HCT116 (cell line): ENCODE data around the gene USF2. TPM values are rescaled to one million over a fixed set of nuclear protein-coding genes. Genes with fewer than 3 reads are reported as not detected.
A peak's percentile ranks its signal among the peaks of the same experiment; 100 is the strongest.

ENCODE experiments used
- ATAC-seq: fragments of 200-7000 bp; cut with Tn5 transposase; 2 replicates; pipeline ENCODE4 v1.9.1; 2020; ENCODE audit warnings: mild to moderate bottlenecking, moderate library complexity
- BruUV-seq: library from RNA; stranded (reverse); fragments of 400-500 nt; replicated peaks from 2 replicates; lab custom pipeline; 2021; lab: Mats Ljungman, UMichigan
- CTCF ChIA-PET: fragments of 300-600 bp; sonication (Branson Sonifier 250); formaldehyde crosslinking; loops from one replicate; lab custom pipeline; 2021; ENCODE audit warnings: antibody characterized with exemption; lab: Charles Lee
- POLR2A ChIA-PET: fragments of 300-600, 350-600 bp; sonication (Branson Sonifier 250); formaldehyde crosslinking; loops from one replicate; lab custom pipeline; 2021; ENCODE audit warnings: antibody characterized with exemption; lab: Charles Lee
- RAD21 ChIA-PET, 2 experiments: fragments of 300-600 bp; sonication (Branson Sonifier 250); formaldehyde crosslinking; loops; one replicate each; lab custom pipeline; 2023; ENCODE audit warnings: low total read pairs in 2 of 2; ENCODE audit not compliant: uncharacterized antibody in 2 of 2, unreplicated experiment in 2 of 2, low non-redundant PET in 1 of 2; lab: Charles Lee
- DNase-seq: peaks from one replicate; pipeline ENCODE4 v3.0.0-alpha.2; 2010; ENCODE audit warnings: low read depth, low spot score
- H2AFZ ChIP-seq: fragments of 200-600 bp; shearing (Covaris generic), sonication (generic); 2 replicates; pipeline ENCODE4 v1.6.1; 2017; ENCODE audit warnings: low read depth, mixed run types, mixed read lengths, antibody characterized with exemption, low read length; ENCODE audit not compliant: poor library complexity, severe bottlenecking
- H3K27ac ChIP-seq: 2 replicates; pipeline ENCODE4 v1.5.1; 2012; ENCODE audit warnings: low read depth, low read length
- H3K27me3 ChIP-seq: fragments of 200-600 bp; sonication (generic); 2 replicates; pipeline ENCODE4 v1.6.1; 2016; ENCODE audit warnings: mixed run types, low read length, mixed read lengths; ENCODE audit not compliant: insufficient read depth
- H3K36me3 ChIP-seq, 2 experiments: fragments of 200-500 bp in 1 of 2; fragments of 200-600 bp in 1 of 2; sonication (Bioruptor generic) in 1 of 2; sonication (generic) in 1 of 2; 2 replicates each; pipeline versions ENCODE4 v1.5.1 to v1.6.1; 2014 to 2016; ENCODE audit warnings: low read length in 2 of 2, inconsistent platforms in 1 of 2, mixed read lengths in 1 of 2, mixed run types in 1 of 2; ENCODE audit not compliant: insufficient read depth in 2 of 2, control insufficient read depth in 1 of 2
- H3K4me1 ChIP-seq, 2 experiments: fragments of 200-600 bp in 1 of 2; sonication (generic) in 1 of 2; 2 replicates each; pipeline versions ENCODE4 v1.5.1 to v1.6.1; 2012 to 2017; ENCODE audit warnings: low read length in 2 of 2, inconsistent platforms in 1 of 2, mild to moderate bottlenecking in 1 of 2, mixed read lengths in 1 of 2, mixed run types in 1 of 2, moderate library complexity in 1 of 2; ENCODE audit not compliant: insufficient read depth in 2 of 2, control insufficient read depth in 1 of 2
- H3K4me2 ChIP-seq: fragments of 200-600 bp; sonication (generic); 2 replicates; pipeline ENCODE4 v1.6.1; 2017; ENCODE audit warnings: mixed run types, low read length, mixed read lengths
- H3K4me3 ChIP-seq, 2 experiments: fragments of 200-600 bp in 1 of 2; sonication (generic) in 1 of 2; replicated peaks in 1 of 2; 2 replicates each; pipeline ENCODE4 v1.5.1; 2011 to 2016; ENCODE audit warnings: low read length in 2 of 2, control low read depth in 1 of 2, low read depth in 1 of 2, mild to moderate bottlenecking in 1 of 2, mixed read lengths in 1 of 2, mixed run types in 1 of 2
- H3K79me2 ChIP-seq: fragments of 200-600 bp; sonication (generic); 2 replicates; pipeline ENCODE4 v1.6.1; 2017; ENCODE audit warnings: mild to moderate bottlenecking, mixed run types, low read length, moderate library complexity, mixed read lengths; ENCODE audit not compliant: insufficient read depth
- H3K9ac ChIP-seq: fragments of 200-600 bp; sonication (generic); 2 replicates; pipeline ENCODE4 v1.6.1; 2016; ENCODE audit warnings: low read length, mixed read lengths
- H3K9me2 ChIP-seq: fragments of 200-600 bp; sonication (generic), shearing (Covaris generic); 2 replicates; pipeline ENCODE4 v1.6.1; 2017; ENCODE audit warnings: mixed run types, mild to moderate bottlenecking, moderate library complexity; ENCODE audit not compliant: insufficient read depth
- H3K9me3 ChIP-seq, 2 experiments: fragments of 200-500 bp in 1 of 2; fragments of 200-600 bp in 1 of 2; sonication (Bioruptor generic) in 1 of 2; sonication (generic) in 1 of 2; 2 replicates each; pipeline ENCODE4 v1.6.1; 2014 to 2017; ENCODE audit warnings: low read length in 2 of 2, mixed read lengths in 2 of 2, inconsistent platforms in 1 of 2, low read depth in 1 of 2, mild to moderate bottlenecking in 1 of 2, mixed run types in 1 of 2, moderate library complexity in 1 of 2; ENCODE audit not compliant: control insufficient read depth in 1 of 2, insufficient read depth in 1 of 2
- H4K20me1 ChIP-seq: fragments of 200-600 bp; sonication (generic), shearing (Covaris generic); 2 replicates; pipeline ENCODE4 v1.6.1; 2017; ENCODE audit warnings: mixed run types, mild to moderate bottlenecking, moderate library complexity; ENCODE audit not compliant: insufficient read depth
- CBX3 ChIP-seq: IDR thresholded peaks from 2 replicates; pipeline ENCODE4 v1.6.1; 2012; ENCODE audit warnings: low read depth
- CTCF ChIP-seq, 3 experiments: fragments of 200-600 bp in 1 of 3; sonication (generic) in 1 of 3; IDR thresholded peaks in 2 of 3; conservative IDR thresholded peaks in 1 of 3; 2 replicates each; pipeline ENCODE4 v1.5.1; 2012 to 2017; ENCODE audit warnings: low read depth in 2 of 3, low read length in 2 of 3, antibody characterized with exemption in 1 of 3, borderline replicate concordance in 1 of 3, control low read depth in 1 of 3, mild to moderate bottlenecking in 1 of 3, mixed read lengths in 1 of 3, mixed run types in 1 of 3, moderate library complexity in 1 of 3; ENCODE audit not compliant: insufficient read depth in 1 of 3
- ELF1 ChIP-seq: IDR thresholded peaks from 2 replicates; pipeline ENCODE4 v1.6.1; 2012; ENCODE audit warnings: low read depth, borderline replicate concordance
- EZH2 ChIP-seq: fragments of 200-600 bp; sonication (generic); IDR thresholded peaks from 2 replicates; pipeline ENCODE4 v1.6.1; 2017; ENCODE audit warnings: antibody characterized with exemption, mixed run types
- EZH2phosphoT487 ChIP-seq: fragments of 200-600 bp; IDR thresholded peaks from 2 replicates; pipeline ENCODE4 v1.6.1; 2018; ENCODE audit warnings: antibody characterized with exemption, borderline replicate concordance
- FOSL1 ChIP-seq: IDR thresholded peaks from 2 replicates; pipeline ENCODE4 v1.6.1; 2012; ENCODE audit warnings: low read depth
- JUND ChIP-seq: IDR thresholded peaks from 2 replicates; pipeline ENCODE4 v1.6.1; 2012
- MAX ChIP-seq: IDR thresholded peaks from 2 replicates; pipeline ENCODE4 v1.6.1; 2012
- POLR2A ChIP-seq: IDR thresholded peaks from 2 replicates; pipeline ENCODE4 v1.7.0; 2011; ENCODE audit warnings: borderline replicate concordance; ENCODE audit not compliant: insufficient read depth, insufficient read length; ENCODE audit errors: extremely low read depth
- POLR2AphosphoS5 ChIP-seq: IDR thresholded peaks from 2 replicates; pipeline ENCODE4 v1.6.1; 2011; ENCODE audit warnings: mild to moderate bottlenecking, low read depth, low read length, moderate library complexity
- RAD21 ChIP-seq: IDR thresholded peaks from 2 replicates; pipeline ENCODE4 v1.6.1; 2012; ENCODE audit warnings: low read depth, mild to moderate bottlenecking
- REST ChIP-seq: IDR thresholded peaks from 2 replicates; pipeline ENCODE4 v1.6.1; 2012; ENCODE audit warnings: low read depth
- SIN3A ChIP-seq: IDR thresholded peaks from 2 replicates; pipeline ENCODE4 v1.6.1; 2012; ENCODE audit warnings: low read depth
- SP1 ChIP-seq: IDR thresholded peaks from 2 replicates; pipeline ENCODE4 v1.6.1; 2012; ENCODE audit warnings: low read depth
- SRF ChIP-seq: IDR thresholded peaks from 2 replicates; pipeline ENCODE4 v1.6.1; 2012; ENCODE audit warnings: low read depth
- TCF7L2 ChIP-seq: IDR thresholded peaks from 2 replicates; pipeline ENCODE4 v1.7.0; 2011; ENCODE audit warnings: borderline replicate concordance, inconsistent platforms; ENCODE audit not compliant: insufficient read depth, insufficient read length; ENCODE audit errors: extremely low read depth
- ZBTB33 ChIP-seq: IDR thresholded peaks from 2 replicates; pipeline ENCODE4 v1.6.1; 2011; ENCODE audit warnings: mild to moderate bottlenecking, low read length, moderate library complexity; ENCODE audit not compliant: insufficient replicate concordance; ENCODE audit errors: extremely low read depth
- ZFX ChIP-seq: fragments of 450-650 bp; IDR thresholded peaks from 2 replicates; pipeline ENCODE4 v1.6.1; 2017
- ZNF274 ChIP-seq: fragments of 200-500 bp; sonication (Bioruptor generic); IDR thresholded peaks from 2 replicates; pipeline ENCODE4 v1.6.1; 2014; ENCODE audit warnings: mild to moderate bottlenecking, low read depth, low read length, inconsistent platforms
- intact Hi-C: fragments of 100-400 bp; cut with micrococcal nuclease; formaldehyde crosslinking; loops from 2 replicates; pipeline ENCODE4 v1.10.0; 2022
- total RNA-seq: library from RNA; stranded (reverse); gene quantifications from one replicate; pipeline ENCODE4 v1.2.1, GENCODE V29; 2021; ENCODE audit not compliant: unreplicated experiment

USF2 gene
- total RNA-seq, 1 experiment from 2014 or later = 98.4 TPM

GRCh38 chr19:35318679-35319448, 50.1 kb downstream of the USF2 start:
- TSS peak; percentile 88 for BruUV-seq
- H3K4me2 ChIP-seq = peak overlapping the region; percentile 74
- peak overlapping the region; percentile 48 for H3K27ac ChIP-seq
- intact Hi-C loops = no loop called here
- POLR2A ChIA-PET = interaction anchor here (0.6 to 1.2 kb wide), 3 partner anchors 9 to 30 kb away, joined by 3 read pairs; no protein-coding TSS in a partner anchor
- H3K9me2 ChIP-seq = no peaks in the 10 kb centered on the region
- RAD21 ChIA-PET = no interaction called here
- no peaks in the 10 kb centered on the region for H3K27me3 ChIP-seq
- no peaks in the 10 kb centered on the region for H4K20me1 ChIP-seq
- ATAC-seq (peak; percentile 95), DNase-seq (peak; percentile 93)
- peak overlapping the region; percentile 67 for H2AFZ ChIP-seq
- H3K36me3 ChIP-seq = no peaks in the 10 kb centered on the region
- CTCF ChIA-PET = interaction anchor here (1.5 kb wide), 1 partner anchor 9 kb away, joined by 8 read pairs; no protein-coding TSS in a partner anchor
- no peaks in the 10 kb centered on the region for H3K79me2 ChIP-seq
- H3K4me3 ChIP-seq = peak overlapping the region; percentile 27 to 45
- peak overlapping the region; percentile 60 for H3K9ac ChIP-seq
- H3K9me3 ChIP-seq = no peaks in the 10 kb centered on the region
- peaks cover 18 to 40% of the 10 kb centered on the region in 2 experiments for H3K4me1 ChIP-seq
- TF ChIP-seq ZBTB33 = no peak
- peak; percentile 54; the same call in 1 of the 2 replicates for TF ChIP-seq POLR2AphosphoS5
- peak; percentile 78 for TF ChIP-seq FOSL1
- TF ChIP-seq SP1 = peak; percentile 98
- TF ChIP-seq MAX = peak; percentile 99
- TF ChIP-seq EZH2 = no peak
- no peak; the same call in 1 of the 2 replicates for TF ChIP-seq SIN3A
- no peak for TF ChIP-seq REST
- TF ChIP-seq ZNF274 = no peak
- TF ChIP-seq TCF7L2 = peak; percentile 53
- no peak for TF ChIP-seq RAD21
- TF ChIP-seq EZH2phosphoT487 = no peak
- TF ChIP-seq CBX3 = peak; percentile 98
- TF ChIP-seq ELF1 = no peak
- peak; percentile 87 for TF ChIP-seq JUND
- no peak for TF ChIP-seq POLR2A
- no peak for TF ChIP-seq ZFX
- no peak for TF ChIP-seq SRF
- TF ChIP-seq CTCF (IDR thresholded peaks at IDR 0.05 in 2 of 3, conservative IDR thresholded peaks at IDR 0.05 in 1 of 3; ENCODE audit: borderline replicate concordance in 1 of 3, insufficient read depth in 1 of 3, low read depth in 2 of 3, low read length in 2 of 3) = no peak
